Left kidney (tissue), 2 donors: ENCODE measurements around the gene CSMD2. TPM values are rescaled to one million over a fixed set of nuclear protein-coding genes. Genes with fewer than 3 reads are reported as not detected.

Source experiments
- DNase-seq: peaks from one replicate; pipeline ENCODE4 v3.0.0-alpha.2; 2013
- polyA plus RNA-seq: library from polyadenylated mRNA; unstranded; fragments of 120-200 nt; gene quantifications from one replicate; pipeline ENCODE4 v1.2.1, GENCODE V29; 2013; ENCODE audit not compliant: insufficient read length

The CSMD2 gene
- polyA plus RNA-seq, 1 donor, result 1.2 TPM

DNA sequence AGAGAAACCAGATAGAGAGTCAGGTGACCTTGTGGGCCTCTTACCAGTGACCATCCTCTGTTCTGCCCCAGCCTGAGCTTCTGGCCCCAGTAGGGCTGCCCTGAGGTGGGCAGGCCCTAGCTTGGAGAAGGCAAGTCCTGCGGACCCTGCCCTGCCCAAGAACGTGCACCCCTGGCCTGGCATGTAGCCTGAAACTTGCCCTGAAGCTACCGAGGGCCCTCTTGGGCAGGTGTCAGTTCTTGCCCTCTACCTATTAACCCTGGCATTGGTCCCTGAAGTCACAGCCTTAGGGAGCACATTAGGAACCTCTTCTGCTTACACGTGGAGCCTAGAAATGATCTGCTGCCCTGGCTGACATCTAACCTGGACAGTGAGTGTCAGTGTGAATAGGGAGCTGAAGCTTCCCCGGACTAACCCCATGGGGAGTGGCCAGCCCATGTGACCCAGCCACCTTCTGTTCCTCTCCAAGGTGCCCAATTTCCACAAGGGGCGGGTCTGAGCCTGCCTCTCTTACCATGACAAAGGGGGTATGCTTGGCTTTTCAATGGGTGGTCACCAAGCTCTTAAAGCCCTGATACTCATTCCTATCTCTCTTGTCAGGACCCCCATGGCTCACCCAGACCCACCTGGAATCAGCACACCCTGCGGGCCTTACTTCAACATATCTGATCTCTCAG, 529.6 kb downstream of the CSMD2 start:
- DNase-seq, result no peak

DNA sequence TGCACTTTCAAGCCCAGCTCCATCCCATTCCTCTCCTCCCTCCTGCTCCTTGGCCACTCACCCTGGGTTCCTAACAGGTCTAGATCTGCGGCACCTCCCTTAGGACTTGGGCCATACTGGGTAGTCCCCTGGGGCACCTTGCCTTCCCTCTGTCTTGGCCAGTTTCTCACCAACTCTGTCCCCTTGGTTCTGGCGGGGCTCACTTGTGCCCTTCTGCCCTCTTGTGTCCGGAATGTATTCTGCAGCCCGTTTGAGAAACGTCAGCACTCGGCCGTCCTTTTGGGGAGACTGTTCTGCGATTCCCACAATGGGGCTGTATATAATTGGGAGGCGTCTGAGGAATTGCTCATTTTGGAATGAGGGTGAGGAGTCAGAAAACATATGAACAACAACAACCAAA, 530.2 kb downstream of the CSMD2 start:
- peak; percentile 28 for DNase-seq

DNA sequence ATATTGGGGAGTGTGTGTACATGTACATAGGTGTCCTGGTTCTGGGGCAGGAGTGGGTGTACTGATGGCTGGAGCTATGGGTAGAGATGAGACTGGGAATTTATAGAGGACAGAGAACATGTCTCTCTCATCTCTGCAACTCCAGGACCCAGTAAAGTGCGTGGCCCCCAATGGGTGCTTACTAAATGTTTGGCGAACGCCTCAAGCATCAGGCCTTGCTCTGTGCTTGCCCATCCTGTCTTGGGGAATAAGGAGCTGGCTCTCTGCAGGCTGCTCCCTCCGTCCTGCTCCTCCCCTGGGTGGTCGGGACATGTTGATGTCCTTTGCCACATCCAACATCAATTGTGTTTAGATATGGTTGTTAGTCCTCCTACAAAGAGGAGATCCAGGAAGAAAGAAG, 530.9 kb downstream of the CSMD2 start:
- DNase-seq, result no peak

DNA sequence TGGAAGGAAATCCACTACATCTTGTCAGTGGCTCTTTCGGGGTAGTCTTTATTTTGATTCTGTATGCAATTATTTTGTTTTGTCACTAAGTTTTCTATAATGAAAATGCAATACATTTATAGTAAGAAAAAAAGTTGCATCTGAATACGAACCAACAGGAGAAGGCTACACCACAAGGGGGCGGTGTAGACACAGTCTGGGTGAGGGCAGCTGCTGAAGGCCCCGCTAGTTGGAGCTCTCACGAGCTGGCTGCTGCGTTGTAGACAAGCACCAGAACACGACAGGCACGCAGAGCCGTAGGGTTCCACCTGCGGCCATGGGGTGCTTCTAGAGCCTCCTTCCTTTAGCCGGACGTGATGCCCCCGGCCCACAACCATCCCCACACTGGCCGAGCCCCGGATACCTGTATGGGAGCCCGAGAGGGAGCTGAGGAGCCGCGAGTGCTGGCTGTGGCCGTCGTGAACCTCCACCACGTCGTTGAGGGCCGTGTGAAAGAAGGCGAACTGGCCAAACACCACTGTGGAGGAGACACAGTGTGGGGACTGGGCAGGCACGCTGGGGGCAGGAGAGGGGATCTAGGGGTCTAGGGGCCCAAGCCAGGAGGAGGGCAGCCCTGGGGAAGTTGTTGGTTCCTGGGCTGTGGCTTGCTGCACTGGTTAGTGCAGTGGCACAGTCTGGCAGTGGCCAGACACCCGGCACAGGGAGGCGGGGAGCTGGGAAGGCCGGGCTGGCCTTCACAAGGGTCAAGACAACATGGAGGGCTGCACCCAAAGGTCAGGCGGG, 531.8 kb downstream of the CSMD2 start:
- peak; percentile 88 for DNase-seq

DNA sequence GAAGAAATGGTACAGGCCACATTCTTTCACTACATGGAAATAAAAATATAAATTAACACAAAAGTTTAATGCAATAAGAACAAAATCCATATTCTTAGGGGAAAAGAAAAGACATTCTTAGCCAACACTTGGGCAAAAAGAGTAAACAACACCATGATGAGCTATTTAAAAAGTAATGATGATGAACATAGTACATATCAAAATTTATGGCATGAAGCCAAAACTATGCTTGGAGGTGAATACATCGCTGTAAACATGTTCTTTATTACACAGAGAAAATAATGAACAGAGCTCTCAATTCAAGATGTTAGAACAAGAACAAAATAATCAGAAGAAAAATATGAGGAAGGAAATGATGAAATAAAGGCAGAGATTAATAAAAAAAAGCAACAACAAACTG, 534.3 kb downstream of the CSMD2 start:
- no peak for DNase-seq

DNA sequence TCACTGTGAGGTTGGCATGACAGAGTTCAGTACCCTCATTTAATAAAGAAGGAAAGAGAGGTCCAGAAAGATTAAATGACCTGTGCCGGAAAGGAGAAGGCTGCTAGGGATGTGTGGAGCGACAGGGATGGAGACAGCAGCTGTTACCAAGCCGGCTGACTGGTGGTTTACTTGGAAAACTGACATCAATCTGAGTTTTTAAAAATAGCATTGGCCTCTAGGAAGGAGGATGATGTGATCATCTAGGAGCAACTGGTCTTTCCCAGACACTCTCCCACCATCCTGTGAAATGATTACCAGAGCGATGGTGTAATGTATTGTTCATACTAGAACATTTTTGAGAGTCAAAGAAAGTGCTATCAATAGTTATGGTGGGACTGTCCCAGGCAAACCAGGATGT, 538.2 kb downstream of the CSMD2 start:
- DNase-seq, result no peak

DNA sequence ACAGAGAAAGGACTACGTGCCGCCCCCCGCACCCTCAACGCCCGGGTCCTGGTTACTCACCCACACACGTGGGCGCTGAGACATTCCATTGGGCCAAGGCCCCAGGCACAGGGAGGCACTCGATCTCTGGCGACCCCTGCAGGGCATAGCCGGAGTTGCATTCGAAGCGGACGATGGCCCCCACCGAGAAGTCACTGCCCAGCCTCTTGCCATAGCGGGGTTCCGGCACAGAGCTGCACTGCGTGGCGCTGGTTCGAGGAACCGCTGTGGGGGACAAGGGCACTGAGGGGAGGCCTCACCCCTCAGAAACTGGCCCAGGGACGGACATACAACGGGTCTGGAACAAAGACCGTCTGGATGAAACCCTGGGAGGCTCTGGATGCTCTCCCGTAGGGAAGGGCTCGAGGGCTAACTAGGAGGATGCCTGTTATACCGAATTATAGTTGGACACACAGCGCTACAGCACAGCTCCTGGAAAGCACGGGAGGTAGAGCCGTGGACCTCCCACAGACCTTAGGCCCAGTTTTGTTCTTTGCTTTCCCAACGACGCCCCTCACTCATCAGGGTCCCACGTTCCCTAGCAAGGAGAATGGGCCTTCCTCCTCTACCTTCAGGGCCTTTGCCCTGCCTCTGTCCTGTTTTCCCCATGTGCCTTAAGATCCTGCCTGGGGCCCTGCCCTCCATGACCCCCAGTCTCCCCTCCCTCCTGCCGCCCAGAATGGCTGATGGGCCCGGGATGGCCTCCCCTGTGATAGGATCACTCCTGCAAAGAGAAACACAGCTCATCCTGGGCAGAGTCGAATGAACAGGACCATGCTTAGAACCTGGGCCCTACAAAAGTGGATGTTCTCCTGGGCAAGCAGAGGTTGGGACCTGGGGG, 539.8 kb downstream of the CSMD2 start:
- no peak for DNase-seq

DNA sequence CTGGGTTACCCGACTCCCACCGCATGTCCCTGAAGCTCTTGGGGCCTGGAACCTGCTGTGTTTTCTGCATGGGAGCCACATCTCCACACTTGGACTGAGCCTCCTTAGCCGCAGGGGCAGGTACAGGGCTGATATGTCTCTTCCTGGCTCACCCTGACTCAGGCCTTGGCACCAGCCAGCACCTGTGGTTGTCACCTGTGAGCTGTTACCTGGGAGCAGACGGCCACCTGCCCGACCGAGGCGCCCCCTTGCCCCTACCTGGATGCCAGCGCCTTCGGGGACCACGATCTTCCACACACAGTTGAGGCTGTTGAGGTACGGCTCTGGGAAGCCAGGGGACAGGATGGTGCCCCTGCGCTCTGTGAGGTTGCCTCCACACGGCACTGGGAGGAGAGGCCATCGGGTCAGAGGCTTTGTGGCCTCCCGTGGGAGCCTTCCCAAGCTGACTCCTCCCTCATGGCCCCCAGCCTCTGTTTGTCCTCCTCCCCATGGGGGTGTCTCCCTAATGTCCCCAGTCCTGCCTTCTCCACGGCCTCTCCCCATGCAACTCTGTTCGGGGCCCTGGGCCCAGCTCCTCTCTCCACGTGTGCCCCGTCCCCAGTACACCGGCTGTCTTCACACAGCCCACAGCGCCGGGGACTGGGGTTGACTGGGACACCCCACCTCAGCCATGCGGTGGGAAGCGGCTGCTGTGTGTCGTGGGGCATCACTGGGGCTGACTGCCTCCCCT, 540.6 kb downstream of the CSMD2 start:
- DNase-seq, result no peak

DNA sequence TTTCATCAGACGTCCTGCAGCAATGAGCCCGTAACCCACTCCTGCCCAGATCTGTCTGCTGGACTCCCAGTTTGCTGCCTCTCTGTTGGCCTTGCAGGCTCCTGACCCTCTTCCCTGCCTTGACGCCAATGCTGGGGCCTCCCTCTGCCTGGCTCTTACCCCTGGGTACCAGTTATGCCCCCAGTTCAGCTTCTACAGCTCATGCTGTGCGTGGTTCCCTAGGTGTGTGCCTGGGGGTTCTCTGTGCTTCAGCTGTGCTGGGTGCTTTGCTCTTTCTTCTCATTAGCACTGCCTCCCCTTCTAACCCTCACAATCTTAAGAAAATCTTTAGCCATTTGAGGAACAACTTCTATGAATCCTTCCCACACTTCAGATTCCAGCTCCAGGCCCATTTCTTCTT, 541.2 kb downstream of the CSMD2 start:
- no peak for DNase-seq

DNA sequence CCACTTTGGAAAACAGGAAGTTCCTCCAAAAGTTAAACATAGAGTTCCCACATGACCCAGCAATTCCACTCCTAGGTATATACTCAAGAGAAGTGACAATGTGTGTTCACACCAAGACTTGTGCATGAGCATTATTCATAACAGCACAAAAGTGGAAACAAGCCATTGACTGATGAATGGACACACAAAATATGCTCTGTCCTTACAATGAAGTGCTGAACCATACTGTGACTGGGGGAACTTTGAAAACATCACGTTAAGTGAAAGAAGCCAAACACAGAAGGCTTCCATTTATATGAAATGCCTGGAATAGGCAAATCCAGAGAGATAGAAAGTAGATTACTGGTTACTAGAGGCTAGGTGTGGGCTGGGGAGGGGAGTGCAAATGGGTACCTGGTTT, 542.3 kb downstream of the CSMD2 start:
- DNase-seq, result no peak

DNA sequence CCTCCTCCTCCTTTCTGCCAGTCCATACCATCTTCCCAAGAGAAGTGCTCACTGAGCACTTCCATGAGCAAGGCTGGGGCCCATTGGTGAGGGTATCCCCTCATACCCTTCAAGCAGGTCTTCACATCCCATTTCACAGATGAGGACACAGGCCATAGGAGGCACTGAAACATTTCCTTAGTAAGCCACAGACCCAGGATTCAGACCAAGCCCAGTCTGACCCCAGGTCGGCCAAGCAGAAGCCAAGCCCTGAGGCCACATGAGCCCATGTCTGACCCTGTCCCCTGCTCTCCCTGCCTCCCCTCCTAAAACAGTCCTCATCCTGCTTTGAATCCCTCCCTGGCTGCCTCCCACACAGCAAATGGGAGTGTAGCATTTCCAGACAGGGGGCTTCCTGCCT, 546.4 kb downstream of the CSMD2 start:
- no peak for DNase-seq

DNA sequence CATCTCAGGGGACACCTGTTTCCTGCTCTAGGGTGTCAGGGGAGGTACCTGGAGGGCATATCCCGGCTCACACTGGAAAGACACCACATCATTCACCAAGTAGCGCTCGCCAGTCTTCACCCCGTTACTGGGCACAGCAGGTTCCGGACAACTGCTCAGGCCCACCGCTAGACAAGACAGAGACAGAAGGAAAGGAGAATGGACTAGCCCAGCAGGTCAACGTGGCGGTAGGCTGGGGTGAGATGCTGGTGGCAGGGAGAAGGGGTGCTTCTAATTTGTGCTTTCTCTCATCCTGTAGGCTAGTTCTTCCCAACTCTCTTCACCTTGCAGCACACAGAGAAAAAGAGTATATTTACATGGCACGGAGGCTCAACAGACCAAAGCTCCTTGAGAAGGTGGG, 547.6 kb downstream of the CSMD2 start:
- no peak for DNase-seq

DNA sequence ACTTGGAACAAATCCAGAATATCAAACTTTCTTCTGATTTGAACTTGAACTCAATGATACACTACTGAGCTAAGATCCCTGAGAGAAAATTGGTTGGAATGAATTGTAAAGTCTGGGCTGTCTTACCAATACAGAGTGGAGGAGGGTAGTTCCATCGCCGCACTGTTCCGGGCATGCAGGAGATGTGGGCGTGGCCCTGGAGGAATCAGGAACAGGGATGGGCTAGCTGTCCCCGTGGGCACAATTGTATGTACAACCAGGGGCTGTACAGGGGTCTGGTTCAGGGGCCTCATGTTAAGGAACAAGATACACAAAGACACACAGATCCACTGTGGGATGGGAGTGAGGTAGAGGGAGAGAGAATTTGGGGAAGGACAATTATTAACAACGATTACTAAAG, 548.2 kb downstream of the CSMD2 start:
- DNase-seq, result no peak

DNA sequence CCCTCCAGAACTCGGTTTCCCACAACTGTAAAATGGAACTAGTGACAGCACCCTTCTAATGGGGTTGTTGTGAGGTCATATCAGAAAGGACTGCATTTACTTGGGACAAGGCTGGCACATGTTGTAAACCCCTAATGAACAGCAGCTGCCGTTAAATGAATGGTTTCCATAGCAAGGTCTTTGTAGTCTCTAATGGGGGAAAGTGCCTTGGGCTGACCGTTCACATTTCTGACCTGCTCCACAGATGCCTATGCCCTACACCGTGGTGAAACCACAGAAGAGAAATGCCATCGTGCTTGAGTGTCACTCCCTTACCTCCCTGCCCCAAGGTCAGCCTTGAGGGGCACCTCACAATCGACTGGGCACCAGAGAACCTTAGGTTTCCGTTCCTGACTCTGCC, 549.5 kb downstream of the CSMD2 start:
- no peak for DNase-seq

DNA sequence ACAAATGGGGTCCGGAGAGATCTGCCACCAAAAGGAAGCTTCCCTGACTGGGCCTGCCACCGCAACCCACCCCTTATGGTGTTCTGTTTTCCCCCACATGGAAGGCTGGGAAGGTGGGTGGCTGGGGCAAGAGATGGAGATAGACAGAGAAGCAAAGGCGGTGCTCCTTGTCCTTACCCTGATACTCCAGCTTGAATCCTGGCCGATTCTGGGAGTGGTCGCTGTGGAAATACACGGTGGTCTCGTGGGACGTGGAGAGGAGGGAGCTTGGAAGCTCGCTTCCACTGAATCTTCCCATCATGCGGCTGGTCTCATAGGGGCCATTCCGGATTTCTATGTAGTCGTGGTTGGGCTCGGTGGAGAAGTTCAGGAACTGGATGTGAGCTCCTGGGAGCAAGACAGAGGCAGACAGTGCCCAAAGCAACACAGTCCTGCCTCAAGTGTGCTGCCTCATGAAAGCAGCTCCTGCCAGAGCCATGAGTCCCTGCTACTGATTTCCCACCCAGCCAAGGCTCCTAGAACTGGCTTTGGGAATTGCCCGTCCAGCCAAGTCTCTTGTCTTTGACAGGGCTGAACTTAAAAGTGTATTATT, 554.1 kb downstream of the CSMD2 start:
- DNase-seq, result no peak

DNA sequence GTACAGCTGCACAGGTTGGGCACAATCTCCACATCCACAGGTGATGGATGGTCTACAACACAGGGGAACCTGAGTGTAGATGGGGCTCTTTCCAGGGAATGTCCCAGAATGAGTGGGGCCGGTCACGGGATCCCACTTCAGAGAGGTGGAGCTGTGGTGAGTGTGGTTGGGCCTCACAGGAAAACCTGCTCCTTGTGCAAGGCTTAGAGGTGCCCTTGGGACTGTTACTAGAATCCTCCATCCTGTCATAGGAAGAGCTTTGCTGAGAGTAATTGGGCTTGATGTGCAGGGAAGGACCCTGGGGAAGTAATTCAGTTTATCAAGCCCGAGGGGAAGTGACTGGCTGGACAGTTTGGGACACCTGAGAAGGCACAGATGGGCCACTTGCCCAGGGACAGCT, 554.6 kb downstream of the CSMD2 start:
- no peak for DNase-seq

DNA sequence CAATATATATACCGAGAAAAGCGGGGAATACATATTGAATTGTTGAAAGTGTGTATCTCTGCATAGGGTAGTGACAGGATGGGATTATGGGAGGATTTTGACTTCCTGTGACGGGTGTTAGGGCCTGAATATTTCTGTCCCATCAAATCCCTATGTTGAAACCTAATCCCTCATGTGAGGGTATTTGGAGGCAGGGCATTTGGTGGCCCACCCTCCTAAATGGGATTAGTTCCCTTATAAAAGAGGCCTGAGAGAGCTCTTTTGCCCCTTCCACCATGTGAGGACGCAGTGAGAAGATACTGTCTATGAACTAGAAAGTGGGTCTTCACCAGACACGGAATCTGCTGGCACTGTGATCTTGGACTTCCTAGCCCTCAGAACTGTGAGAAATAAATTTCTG, 555.3 kb downstream of the CSMD2 start:
- no peak for DNase-seq

DNA sequence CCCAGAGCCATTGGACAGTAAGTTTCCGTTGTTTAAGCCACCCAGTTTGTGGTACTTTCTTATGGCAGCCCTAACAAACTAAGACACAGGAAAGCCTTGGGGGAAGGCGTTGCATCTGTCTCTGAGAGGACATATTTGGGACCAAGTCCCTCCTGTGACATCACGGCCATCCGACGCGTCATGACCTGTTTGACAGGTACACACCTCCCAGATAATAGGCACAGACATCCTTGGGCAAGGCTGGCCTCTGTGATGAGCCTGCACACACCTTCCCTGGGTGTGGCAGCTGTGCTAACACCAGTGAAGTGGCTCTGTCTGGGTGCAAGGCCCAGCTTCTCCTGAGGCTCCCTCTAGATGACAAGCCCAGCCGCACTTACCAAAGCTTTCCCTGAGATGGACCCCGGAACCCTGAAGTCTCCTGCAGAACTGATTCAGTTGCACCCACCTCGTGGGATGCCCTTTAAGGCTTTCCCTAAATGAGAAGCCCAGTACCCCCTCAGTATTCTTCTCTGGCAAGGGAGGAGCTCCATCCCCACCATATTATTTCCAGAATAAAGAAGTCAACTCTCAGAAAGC, 556.1 kb downstream of the CSMD2 start:
- DNase-seq, result no peak

DNA sequence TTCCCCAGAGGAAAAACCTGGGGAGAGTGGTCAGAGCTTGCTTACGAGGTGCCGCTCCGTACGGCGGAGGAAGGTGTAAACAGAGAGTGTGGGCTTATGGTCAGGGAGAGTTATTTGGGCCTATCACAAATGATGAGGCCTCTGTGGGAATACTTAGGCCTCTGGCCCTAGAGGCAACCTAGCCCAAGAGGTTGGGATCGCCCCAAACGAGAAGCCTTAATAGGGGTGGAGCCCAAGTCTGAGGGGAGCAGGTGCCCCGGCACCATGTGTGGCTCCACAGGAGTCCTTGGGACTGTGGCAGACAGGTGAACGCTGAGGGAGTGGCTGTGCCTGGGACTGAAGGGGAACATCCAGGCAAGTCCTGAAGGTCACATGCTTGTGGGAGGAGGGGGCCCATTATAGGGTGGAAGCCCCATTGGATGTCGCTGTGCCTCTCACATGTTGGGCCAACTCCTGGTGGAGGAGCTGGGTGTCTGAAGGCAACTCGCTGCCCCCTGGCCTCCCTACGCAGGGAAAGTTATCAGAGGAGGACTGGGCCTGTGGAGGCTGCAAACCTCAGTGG, 557.5 kb downstream of the CSMD2 start:
- no peak for DNase-seq

DNA sequence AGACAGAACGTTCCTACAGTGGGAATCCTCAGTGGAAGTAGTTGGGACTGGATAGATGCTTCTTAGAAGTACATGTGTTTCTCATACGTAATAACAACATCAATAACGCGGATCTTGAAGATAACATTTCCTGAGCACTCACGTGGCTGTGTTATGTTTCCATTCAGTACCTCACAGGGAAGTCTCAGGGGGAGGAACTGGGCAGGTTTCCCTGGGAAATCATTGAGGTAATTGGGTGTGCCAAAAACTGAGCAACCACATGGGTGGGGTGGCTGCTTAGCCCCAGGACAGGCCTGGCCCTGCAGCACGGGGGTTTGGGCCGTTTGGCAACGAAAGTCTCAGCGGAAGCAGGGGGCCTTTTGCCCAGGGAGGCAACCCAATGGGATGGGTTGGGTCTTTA, 558.8 kb downstream of the CSMD2 start:
- no peak for DNase-seq

DNA sequence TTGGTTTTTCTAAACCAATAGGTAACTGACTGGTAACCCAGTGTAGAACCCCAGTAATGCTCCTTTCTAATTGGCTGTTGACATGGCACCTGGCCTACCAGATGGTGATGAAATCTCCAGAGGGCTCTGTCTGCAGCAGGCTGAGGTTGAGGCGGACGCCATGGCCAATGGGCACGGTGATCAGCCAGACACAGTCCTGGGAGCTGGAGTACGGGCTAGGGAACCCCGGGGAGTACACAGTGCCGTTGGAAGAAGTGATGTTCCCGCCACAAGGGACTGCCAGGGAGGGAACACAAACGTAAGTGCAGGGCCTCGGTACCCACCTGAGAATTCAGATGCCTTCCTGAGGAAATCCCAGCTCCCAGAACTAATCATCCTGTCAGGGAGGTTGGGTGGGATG, 562.8 kb downstream of the CSMD2 start:
- DNase-seq, result no peak
